Measurements from ENCODE around the gene LCMT2.

Gene LCMT2, protein sequence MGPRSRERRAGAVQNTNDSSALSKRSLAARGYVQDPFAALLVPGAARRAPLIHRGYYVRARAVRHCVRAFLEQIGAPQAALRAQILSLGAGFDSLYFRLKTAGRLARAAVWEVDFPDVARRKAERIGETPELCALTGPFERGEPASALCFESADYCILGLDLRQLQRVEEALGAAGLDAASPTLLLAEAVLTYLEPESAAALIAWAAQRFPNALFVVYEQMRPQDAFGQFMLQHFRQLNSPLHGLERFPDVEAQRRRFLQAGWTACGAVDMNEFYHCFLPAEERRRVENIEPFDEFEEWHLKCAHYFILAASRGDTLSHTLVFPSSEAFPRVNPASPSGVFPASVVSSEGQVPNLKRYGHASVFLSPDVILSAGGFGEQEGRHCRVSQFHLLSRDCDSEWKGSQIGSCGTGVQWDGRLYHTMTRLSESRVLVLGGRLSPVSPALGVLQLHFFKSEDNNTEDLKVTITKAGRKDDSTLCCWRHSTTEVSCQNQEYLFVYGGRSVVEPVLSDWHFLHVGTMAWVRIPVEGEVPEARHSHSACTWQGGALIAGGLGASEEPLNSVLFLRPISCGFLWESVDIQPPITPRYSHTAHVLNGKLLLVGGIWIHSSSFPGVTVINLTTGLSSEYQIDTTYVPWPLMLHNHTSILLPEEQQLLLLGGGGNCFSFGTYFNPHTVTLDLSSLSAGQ

DNA sequence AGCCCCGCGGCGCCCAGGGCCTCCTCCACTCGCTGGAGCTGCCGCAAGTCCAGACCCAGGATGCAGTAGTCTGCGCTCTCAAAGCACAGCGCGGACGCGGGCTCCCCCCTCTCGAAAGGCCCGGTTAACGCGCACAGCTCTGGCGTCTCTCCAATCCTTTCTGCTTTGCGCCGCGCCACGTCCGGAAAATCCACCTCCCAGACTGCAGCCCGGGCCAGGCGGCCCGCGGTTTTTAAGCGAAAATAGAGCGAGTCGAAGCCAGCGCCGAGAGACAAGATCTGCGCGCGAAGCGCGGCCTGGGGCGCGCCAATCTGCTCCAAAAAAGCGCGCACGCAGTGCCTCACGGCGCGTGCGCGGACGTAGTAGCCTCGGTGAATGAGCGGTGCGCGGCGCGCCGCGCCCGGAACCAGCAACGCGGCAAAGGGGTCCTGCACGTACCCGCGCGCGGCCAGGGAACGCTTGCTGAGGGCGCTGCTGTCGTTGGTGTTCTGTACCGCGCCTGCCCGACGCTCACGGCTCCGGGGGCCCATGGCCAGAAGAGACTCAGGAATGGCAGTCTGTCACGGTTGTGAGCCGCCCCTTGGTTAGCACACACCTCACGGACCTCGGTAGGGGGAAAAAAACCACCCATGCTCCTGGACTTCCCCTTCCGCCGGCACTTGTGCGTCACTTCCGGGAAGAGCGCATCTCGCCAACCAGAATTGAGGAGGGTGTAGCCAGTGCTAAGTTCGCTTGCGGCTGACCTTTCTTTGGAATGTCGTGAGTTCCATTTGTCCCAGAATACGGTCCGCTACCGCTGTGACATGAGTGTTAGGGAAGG lies at the start of gene LCMT2:
Gene LCMT2 (minus strand): TSS at position 614 of the 820 bp plus-strand sequence. CDS start 84 bp downstream, at position 530.
- DNase-seq (ENCODE audit: low read depth in 3 of 3, low spot score in 1 of 3), result peak; percentile 73 to 78 (median 74)

DNA sequence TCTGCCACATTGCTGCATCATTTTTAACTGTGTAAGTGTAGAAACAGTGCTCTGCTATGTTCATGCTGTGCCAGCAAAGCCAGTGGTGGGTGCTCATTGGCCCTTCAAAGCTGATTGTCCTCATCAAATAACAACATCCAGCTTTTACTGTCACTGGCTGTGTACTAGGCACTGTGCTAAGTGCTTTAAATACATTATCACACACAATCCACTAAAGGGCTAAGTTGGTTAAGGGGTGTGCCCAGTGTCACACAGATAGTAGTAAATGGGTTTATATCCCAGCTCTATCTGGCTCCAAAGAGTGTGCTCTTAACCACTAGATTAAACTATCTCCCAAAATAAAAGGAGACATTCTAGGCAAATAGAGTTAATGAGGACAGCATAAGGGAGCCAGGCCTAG lies 48.2 kb upstream of the LCMT2 start:
- DNase-seq (ENCODE audit: low read depth in 3 of 3, low spot score in 1 of 3), result no peak

DNA sequence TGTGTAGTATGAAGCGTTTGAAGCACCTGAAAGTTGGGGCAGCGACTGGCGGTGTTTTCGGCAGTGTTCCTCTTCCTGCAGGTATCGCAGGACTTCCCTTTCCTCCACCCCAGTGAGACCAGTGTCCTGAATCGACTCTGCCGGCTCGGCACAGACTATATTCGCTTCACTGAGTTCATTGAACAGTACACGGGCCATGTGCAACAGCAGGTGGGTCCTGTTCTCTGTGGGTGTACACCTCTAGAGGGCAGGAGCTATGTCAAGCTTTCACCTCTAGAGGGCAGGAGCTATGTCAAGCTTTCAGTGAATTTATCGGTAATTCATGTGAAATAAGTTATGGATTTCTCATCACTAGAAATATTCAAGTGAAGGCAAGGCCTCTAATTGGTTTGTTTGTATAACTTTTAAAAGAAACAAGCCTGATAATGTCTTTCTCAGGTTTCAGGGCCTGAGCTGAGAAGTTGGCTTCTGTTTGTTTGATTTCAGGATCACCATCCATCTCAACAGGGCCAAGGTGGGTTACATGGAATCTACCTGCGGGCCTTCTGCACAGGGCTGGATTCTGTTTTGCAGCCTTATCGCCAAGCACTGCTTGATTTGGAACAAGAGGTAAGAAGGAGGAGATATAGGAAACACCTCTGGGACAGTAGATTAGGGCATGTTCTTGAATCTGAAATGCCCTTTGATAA lies 45.8 kb upstream of the LCMT2 start:
- no peak for DNase-seq (ENCODE audit: low read depth in 3 of 3, low spot score in 1 of 3)

DNA sequence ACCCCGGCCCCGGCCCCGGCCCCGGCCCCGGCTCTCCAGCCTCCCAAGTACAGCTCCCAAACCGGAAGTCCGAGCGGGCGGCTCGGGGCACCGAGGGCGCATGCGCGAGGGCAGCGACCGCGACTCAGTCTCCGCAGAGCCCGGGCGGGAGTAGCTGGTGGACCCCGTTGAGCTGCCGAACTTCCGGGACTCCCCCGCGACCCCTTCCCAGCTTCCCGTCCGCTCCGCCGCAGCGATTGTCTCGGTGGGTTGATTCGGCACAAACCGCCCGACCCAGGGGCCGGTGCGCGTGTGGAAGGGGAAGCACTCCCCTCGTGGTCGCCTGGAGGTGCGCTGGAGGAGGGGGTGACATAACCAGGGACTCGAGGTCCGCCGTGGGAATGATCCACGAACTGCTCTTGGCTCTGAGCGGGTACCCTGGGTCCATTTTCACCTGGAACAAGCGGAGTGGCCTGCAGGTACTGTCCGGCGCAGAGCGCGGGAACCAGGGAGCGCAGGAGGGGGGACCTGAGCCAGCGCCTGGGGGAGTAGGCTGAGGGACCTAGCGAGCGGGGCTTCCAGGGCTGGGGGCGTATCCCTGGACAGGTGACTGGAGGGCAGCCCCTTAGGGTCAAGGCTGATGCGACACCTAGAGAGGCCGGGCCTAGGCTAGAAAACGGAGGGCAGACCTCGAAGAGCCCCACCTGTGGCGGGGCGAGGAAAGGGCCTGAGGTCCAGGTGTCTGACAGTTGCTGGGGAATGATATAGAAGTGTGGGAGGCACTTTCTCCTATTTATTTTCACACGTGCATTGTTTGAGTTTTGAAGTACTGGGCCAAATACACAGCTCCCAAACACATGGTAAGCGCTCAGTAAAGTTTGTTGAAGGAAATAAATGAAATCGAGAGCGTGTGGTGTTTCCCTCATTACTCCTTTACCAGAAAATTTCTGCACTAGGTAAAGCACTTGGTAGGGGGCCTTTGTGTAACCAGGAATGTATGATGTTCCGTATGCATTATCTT lies 40.9 kb upstream of the LCMT2 start, which contains the start of the genes TUBGCP4 and ZSCAN29:
Gene TUBGCP4 (plus strand): TSS at position 127 of the 1,000 bp plus-strand sequence. CDS start 254 bp downstream, at position 381.
Gene ZSCAN29 (minus strand): TSS at position 69 of the 1,000 bp plus-strand sequence. CDS start 1,130 bp downstream, outside the sequence.
- peak; percentile 35 to 63 (median 62) for DNase-seq (ENCODE audit: low read depth in 3 of 3, low spot score in 1 of 3)

DNA sequence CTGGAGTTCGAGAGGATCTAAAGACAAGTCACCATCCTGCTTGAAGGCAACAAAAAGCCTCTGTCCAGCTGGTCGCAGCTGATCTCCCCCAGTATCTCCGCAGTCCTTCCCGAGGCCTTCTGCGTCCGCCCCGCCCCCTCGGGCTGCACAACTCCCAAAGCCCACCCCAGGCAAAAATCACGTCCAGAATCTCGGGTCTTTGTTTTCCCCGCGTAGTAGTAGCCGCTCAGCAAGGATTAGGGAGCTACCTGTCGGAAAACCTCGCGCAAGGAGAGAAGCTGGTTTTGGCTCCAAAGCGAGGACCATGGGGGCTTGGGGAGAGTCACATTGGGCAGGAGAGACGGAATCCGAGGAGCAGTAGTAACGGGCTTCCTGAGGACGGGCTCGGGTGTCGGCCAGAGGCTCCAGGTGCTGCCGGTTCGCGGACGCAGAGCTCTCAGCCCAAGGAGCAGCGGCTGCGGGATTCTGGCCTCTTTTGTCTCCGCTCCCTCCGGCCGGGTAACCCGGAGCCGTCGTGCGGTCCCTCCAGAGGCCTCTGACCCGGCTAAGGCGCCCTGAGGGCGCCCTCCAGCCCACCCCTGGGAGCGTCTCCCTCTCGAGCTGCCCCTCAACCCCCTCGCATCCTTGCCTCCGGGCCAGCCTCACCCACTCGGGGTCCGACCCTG lies 40.1 kb upstream of the LCMT2 start:
- peak in 1 of 3 donors; percentile 5 for DNase-seq (ENCODE audit: low read depth in 3 of 3, low spot score in 1 of 3)

DNA sequence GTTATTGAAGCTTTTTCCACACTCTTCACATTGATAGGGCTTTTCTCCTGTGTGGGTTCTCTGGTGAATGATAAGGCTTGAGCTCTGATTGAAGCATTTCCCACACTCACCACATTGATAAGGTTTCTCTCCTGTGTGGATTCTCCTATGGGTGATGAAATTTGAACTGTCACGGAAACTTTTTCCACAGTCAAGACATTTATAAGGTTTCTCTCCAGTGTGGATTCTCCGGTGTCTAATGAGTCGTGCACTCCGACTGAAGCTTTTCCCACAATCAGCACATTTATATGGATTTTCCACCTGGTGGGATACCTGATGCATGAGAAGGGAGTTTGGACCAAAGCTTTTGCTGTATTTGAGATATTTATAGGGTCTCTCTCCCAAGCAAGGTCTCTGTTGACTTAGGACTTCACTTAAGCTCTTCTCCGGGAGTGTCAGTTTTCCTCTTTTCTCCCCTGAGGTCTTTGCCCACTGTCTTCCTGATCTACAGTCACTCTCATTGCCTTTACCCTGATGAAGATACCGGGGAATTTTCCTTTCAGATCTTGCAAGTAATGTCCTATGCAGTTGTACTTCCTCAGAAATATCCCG lies 31.0 kb upstream of the LCMT2 start:
- DNase-seq (ENCODE audit: low read depth in 3 of 3, low spot score in 1 of 3), result no peak

DNA sequence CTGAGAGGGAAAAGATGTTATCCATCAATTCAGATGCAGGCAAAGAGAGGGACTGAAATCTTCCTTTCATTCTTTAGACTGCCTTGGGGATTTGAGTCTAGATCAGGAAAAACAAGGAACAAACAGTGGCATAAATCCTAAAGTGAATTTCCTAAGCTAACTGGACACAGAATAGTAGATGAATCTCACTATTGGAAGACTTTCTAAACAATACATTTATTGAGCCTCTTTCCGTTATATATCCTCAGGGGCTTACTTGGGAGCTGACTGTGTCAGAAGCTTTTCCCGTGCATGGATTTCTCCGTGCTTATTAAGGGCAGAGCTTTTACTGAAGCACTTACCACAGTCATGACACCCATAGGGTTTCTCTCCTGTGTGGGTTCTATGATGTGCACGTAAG lies 30.4 kb upstream of the LCMT2 start:
- no peak for DNase-seq (ENCODE audit: low read depth in 3 of 3, low spot score in 1 of 3)

DNA sequence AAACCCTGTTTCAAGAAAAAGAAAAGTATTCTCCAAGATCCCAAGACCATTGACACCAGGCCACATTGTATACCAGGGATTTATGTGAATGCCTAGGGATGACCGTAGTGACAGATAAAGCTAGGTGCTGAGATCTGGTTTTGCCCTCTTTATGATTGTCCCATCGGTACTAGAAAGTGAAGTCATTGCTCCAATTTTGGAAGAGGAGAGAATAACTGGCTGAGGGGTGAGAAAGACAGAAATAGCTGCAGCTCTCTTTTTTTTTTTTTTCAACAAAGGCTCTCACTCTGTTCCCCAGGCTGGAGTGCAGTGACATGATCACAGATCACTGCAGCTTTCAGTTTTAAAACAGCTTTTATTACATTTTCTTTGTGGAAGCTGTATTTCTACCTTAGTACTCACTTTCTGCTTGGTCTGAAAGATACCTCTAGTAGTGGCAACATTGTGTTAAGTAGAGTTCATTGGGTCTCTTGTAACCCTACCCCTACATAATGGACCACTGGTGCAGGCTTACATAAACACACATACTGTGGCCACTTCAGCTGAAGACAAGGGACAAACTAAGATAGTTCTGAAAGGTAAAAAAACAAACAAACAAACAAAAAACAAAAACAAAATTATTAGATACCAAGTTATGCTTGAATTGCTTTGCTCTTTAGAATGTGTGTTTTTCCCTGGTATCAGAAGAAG lies 22.5 kb upstream of the LCMT2 start:
- no peak for DNase-seq (ENCODE audit: low read depth in 3 of 3, low spot score in 1 of 3)

DNA sequence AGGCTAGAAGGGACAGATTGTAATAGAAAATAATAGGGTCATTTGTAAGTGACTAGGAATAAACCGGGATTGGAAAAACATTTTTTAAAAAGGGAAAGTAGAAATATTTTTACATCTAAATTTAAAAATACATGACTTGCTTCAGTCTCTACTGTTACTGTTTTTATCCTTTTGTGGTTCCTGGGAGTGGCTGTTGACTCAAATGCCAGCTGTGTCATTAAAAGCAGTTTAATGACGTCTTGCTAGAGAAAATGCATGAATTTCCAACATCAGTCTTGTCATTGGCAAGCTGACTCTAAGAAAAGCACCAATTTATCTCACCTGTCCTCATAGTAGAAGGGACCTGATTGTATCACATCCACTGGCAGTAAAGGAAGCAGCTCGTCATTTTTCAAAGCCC lies 16.7 kb upstream of the LCMT2 start:
- DNase-seq (ENCODE audit: low read depth in 3 of 3, low spot score in 1 of 3), result no peak

DNA sequence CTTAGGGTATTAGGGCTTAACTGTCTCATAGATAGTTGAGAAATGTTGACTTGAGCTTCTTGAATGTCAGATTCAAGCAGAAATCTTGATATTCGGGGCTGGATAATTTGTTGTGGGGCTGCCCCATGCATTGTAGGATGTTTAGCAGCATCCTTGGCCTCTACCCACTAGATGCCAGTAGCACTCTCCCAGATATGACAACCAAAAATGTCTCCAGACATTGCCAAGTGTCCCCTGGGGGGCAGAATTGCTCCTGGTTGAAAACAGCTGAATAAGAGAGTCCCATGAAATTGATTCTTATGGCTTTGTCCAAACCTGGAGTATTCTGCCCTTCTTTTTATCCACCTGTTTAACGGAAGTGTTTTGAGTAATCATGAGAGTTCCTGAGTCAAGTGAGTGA lies 15.9 kb upstream of the LCMT2 start:
- no peak for DNase-seq (ENCODE audit: low read depth in 3 of 3, low spot score in 1 of 3)

DNA sequence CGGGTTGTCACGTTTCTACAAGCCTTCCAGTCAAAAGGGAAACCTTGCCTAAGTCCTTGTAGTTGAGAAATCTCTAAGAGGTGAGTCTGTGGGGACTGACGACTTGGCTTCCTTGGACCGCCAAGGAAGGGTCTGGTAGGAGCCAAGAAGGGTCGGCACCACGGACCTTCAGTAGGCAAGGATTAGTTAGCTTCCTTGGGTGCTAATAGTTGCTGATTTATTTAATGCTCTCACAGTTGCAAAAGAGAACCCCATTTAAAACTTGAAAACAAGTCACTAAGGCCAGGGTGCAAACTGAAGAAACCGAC lies 361 bp upstream of the LCMT2 start:
- no peak for DNase-seq (ENCODE audit: low read depth in 3 of 3, low spot score in 1 of 3)

DNA sequence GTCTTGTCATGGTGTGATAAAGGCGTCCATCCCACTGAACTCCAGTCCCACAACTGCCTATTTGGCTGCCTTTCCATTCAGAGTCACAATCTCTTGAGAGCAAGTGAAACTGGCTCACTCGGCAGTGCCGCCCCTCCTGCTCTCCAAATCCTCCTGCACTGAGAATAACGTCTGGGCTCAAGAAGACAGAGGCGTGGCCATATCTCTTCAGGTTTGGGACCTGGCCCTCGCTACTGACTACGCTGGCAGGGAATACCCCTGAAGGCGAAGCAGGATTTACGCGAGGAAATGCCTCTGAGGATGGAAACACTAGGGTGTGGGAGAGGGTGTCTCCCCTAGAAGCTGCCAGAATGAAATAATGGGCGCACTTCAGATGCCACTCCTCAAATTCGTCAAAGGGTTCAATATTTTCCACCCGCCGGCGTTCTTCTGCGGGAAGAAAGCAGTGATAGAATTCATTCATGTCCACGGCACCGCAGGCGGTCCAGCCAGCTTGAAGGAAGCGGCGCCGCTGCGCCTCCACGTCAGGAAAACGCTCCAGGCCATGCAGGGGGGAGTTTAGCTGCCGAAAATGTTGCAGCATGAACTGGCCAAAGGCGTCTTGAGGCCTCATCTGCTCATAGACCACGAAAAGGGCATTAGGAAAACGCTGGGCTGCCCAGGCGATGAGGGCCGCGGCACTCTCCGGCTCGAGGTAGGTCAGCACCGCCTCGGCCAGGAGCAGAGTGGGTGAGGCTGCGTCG lies 985 bp downstream of the LCMT2 start:
- no peak for DNase-seq (ENCODE audit: low read depth in 3 of 3, low spot score in 1 of 3)

DNA sequence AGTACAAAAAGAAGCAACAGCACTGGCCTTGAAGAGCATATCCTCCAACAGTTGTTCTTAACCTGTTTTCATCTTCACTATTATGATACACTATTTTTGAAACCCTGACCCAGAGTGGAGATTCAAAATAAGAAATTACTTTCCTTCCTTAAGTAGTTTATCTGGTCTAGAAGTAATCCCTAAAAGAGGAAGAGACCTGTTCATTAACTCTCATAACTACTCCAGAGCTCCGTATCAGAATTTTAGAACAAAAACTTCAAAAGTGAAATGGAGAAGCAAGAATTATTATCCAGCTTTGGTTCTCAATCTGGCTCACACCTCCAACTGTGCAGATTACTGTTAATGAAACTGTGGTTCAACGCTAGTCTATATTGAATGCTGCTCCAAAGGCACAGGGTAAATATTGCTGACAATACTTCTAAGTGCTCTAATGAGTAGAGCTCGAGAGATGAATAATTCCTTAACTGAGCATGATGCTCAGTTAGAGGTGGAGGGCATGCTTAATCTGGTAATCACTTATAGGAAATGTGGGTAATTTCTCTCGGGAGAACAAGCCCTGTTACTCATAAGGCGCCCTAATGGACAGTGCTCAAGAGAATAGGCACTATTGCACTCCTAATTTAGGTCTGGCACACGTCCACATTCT lies 5.2 kb downstream of the LCMT2 start:
- DNase-seq (ENCODE audit: low read depth in 3 of 3, low spot score in 1 of 3), result no peak

DNA sequence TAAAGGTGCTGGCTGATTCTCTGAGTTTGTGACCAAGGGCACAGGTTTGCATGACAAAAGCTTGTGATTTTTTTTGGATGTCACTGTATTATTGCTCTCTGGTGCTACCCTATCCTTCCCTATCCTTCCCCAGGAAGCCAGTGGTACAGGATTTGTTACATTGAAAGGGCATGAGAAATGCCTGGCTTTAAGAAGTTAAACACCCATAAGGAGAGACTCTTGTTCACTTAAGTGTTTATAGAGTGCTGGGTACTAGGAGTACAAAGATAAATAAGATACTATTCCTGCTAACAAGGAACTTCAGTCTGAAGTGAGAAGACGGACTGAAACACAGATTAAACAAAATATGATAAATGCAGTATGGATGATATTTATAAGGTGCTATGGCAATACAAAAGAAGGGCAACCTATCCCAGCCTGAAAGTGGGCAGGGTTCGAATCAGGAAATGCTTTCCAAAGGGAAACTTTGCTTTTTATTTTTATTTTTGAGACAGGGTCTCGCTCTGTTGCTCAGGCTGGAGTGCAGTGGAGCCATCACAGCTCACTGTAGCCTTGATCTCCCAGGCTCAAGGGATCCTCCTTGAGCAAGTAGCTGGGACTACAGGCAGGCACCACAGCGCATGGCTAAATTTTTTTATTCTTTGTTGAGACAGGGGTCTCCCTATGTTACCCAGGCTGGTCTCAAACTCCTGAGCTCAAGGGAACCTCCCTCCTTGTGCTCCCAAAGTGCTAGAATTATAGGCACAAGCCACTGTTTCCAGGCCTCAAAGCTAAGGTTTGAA lies 11.2 kb downstream of the LCMT2 start:
- no peak for DNase-seq (ENCODE audit: low read depth in 3 of 3, low spot score in 1 of 3)

DNA sequence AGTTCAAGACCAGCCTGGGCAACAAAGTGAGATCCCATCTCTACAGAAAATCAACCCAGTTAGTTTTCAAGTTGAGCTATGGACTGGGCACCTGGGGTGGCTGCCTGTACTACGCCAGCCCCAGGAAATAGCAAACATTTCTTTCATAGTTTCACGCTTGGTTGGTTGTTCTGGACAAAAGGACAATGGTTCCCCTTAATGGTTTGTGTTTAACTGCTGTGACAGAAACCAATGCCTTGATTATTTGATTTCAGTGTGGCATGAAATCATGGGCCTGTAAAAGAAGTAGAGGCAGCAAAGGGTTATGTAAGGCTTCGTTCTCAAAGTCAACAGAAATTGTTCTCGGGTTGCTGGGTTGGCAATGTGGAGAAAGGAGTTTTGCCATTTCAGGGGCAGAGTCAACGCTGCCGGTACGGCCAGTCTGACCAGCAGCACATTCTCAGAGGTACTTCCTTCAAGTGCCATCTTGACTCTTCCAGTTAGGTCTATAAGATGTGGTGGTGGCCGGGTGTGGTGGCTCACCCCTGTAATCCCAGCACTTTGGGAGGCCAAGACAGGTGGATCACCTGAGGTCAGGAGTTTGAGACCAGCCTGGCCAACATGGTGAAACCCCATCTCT lies 12.7 kb downstream of the LCMT2 start:
- no peak for DNase-seq (ENCODE audit: low read depth in 3 of 3, low spot score in 1 of 3)

DNA sequence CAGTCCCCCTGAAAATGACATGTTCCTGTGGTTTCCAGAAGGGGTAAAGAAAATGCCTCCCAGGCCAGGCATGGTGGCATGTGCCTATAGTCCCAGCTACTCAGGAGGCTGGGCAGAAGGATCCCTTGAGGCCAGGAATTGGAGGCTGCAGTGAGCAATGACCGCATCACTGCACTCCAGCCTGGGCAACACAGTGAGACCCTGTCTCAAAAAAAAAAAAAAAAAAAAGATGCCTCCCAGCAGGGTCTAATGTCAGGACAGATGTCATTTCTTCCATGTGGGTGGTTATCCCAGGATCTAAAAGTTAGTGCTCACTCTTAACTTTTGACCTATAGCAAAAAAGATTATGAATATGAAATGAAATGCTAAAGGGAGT lies 13.4 kb downstream of the LCMT2 start:
- DNase-seq (ENCODE audit: low read depth in 3 of 3, low spot score in 1 of 3), result no peak

Measured in stimulated activated CD4-positive, alpha-beta T cell treated with anti-CD3 and anti-CD28 coated beads, TNF-alpha, amount 100 ng/mL, for 1 hour (primary cell).